ENCODE data around the gene LIMS2. TPM values are rescaled to one million over a fixed set of nuclear protein-coding genes. Genes with fewer than 3 reads are reported as not detected.

The LIMS2 gene
- total and polyA plus RNA-seq, 2 of the 8 experiments (the other 6 are each of a cell fraction or from before 2014, with no cell fraction given) = 3.3 to 4.8 TPM

GRCh38 chr2:127683056-127683455 is 7.7 kb upstream of the LIMS2 start:
- H3K14ac ChIP-seq (ENCODE audit: insufficient read length) = no peak overlapping the region
- H4K20me1 ChIP-seq (replicated peaks in 1 of 2; ENCODE audit: control insufficient read depth in 1 of 2, insufficient read depth in 2 of 2, low read length in 2 of 2) = no peaks in the 10 kb centered on the region
- H3K18ac ChIP-seq (ENCODE audit: extremely low read depth, low read length) = no peak overlapping the region
- no peak overlapping the region for H3K9ac ChIP-seq (replicated peaks in 1 of 4; ENCODE audit: extremely low read depth in 1 of 4, low read depth in 3 of 4, low read length in 3 of 4)
- TF ChIP-seq TBP (IDR thresholded peaks at IDR 0.05; ENCODE audit: low read depth, low read length) (no peak), JUND (IDR thresholded peaks at IDR 0.05; ENCODE audit: low read length) (no peak), CEBPB (IDR thresholded peaks at IDR 0.05; ENCODE audit: low read depth, low read length) (no peak), SAP30 (IDR thresholded peaks at IDR 0.05; ENCODE audit: insufficient read depth, insufficient replicate concordance, low read length) (no peak), NRF1 (IDR thresholded peaks at IDR 0.05; ENCODE audit: low read depth, low read length) (no peak), MAFK (IDR thresholded peaks at IDR 0.05; ENCODE audit: low read depth, low read length) (no peak), ATF3 (IDR thresholded peaks at IDR 0.05; ENCODE audit: insufficient read depth, low read depth, low read length) (no peak)
- H3K4me3 ChIP-seq (ENCODE audit: extremely low read depth in 1 of 4, insufficient read depth in 2 of 4, low read depth in 3 of 4, low read length in 4 of 4) = no peak overlapping the region
- no peak overlapping the region for H3K4ac ChIP-seq (replicated peaks; ENCODE audit: insufficient read length, low read depth, low read length)
- H2BK120ac ChIP-seq (replicated peaks; ENCODE audit: low read depth, low read length) = no peak overlapping the region
- H3K56ac ChIP-seq (replicated peaks; ENCODE audit: insufficient read length, low read depth, low read length) = no peak overlapping the region
- H3K36me3 ChIP-seq (ENCODE audit: control insufficient read depth in 2 of 4, insufficient read depth in 4 of 4, low read length in 3 of 4) = no peaks in the 10 kb centered on the region
- no peak overlapping the region for H2BK5ac ChIP-seq (ENCODE audit: low read depth, low read length)
- H4K8ac ChIP-seq (ENCODE audit: extremely low read depth, insufficient read depth, low read length) = no peak overlapping the region
- DNase-seq (ENCODE audit: low read depth in 1 of 2, low spot score in 2 of 2) (no peak), FAIRE-seq (no peak)
- no peaks in the 10 kb centered on the region for H3K23me2 ChIP-seq (ENCODE audit: low read depth, low read length)
- no peak overlapping the region for H2AK5ac ChIP-seq (ENCODE audit: low read depth, low read length)
- H3K9me3 ChIP-seq (ENCODE audit: insufficient read depth in 2 of 2, low read depth in 1 of 2, low read length in 1 of 2) = no peaks in the 10 kb centered on the region; a peak in 1 of 4 replicates
- H4K91ac ChIP-seq (replicated peaks; ENCODE audit: insufficient read length, low read length) = no peak overlapping the region
- no peak overlapping the region for H3K27ac ChIP-seq (ENCODE audit: low read depth, low read length)
- H4K5ac ChIP-seq (ENCODE audit: insufficient read length, low read depth, low read length) = no peak overlapping the region
- H2AFZ ChIP-seq (ENCODE audit: low read length) = no peak overlapping the region
- H3K79me2 ChIP-seq (ENCODE audit: control insufficient read depth in 1 of 2, insufficient read depth in 2 of 2, low read length in 2 of 2) = no peaks in the 10 kb centered on the region
- H2BK12ac ChIP-seq (ENCODE audit: low read depth, low read length) = no peak overlapping the region
- H3K4me1 ChIP-seq (replicated peaks in 1 of 4; ENCODE audit: control insufficient read depth in 3 of 4, insufficient read depth in 4 of 4, low read length in 3 of 4) = peaks cover 0 to 8% (median 0%) of the 10 kb centered on the region in 4 experiments; a peak in 2 of 7 replicates
- H3K4me2 ChIP-seq (ENCODE audit: insufficient read depth in 1 of 2, low read depth in 2 of 2, low read length in 2 of 2) = no peak overlapping the region
- no peaks in the 10 kb centered on the region for H3K79me1 ChIP-seq (ENCODE audit: low read depth, low read length)
- POLR2A ChIA-PET (ENCODE audit: partially characterized antibody) = no interaction called here
- no peak overlapping the region for H2BK20ac ChIP-seq (ENCODE audit: low read length)
- peaks cover 0 to 5% (median 0%) of the 10 kb centered on the region in 4 experiments; a peak in 1 of 7 replicates for H3K27me3 ChIP-seq (replicated peaks in 1 of 4; ENCODE audit: control insufficient read depth in 3 of 4, extremely low read depth in 1 of 4, insufficient read depth in 3 of 4, low read length in 3 of 4)
- H3K23ac ChIP-seq (ENCODE audit: insufficient read length) = no peak overlapping the region
- no peak overlapping the region for H2BK15ac ChIP-seq (ENCODE audit: low read length)
- CTCF ChIA-PET (ENCODE audit: partially characterized antibody) = interaction anchor here (0.7 to 6.0 kb wide), 6 partner anchors 12 to 116 kb away, joined by 3 to 40 read pairs (median 4); no protein-coding TSS in a partner anchor
